ENCODE measurements around the gene ARTN.
A peak's percentile ranks its signal among the peaks of the same experiment; 100 is the strongest.

The ARTN gene

DNA sequence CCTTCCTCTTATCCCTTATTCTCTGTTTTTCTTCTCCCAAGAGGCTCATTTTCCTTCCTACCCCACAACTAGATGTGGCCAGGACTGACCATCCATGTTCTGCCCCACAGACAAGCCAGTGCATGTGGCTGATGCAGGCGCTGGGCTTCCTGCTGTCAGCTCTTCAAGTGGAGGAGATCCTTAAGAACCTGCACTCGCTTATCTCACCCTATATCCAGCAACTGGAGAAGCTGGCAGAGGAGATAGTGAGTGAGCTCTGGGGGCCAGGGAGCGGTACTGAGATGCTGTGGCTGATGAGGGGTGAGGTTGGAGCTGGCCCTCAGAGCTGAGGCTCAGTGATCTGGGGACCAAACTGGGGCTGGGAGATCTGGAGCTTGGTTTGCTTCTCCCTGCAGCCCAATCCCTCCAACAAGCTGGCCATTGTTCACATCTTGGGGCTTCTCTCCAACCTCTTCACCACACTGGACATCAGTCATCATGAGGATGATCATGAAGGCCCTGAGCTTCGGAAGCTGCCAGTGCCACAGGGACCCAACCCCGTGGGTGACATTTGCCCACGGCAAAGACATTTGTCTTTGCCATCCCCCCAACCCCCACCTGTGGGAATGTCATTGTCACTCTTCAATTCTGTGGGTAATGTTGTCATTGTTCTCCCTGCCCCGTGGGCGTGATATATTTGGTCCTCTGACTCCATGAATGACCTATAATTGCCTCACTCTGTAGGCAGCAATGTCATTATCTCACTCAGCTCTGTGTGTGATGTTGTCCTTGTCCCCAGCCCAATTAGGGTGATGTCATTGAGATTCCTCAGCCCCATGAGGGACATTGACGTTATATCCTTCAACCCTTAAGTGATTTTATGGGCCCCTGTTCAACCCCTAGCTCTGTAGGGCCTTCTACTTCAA is 25.0 kb downstream of the ARTN start:
- Histone ChIP-seq H3K9me3 (ENCODE audit: control insufficient read depth in 1 of 2, low read length in 2 of 2) (no peaks in the 10 kb centered on the region), H3K27ac (ENCODE audit: low read depth, low read length) (no peak overlapping the region), H3K9ac (ENCODE audit: low read depth in 1 of 2, low read length in 2 of 2) (no peak overlapping the region), H3K4me3 (ENCODE audit: low read depth in 1 of 2, low read length in 2 of 2) (no peak overlapping the region), H3K36me3 (ENCODE audit: control insufficient read depth in 1 of 2, insufficient read depth in 2 of 2, low read length in 2 of 2) (peaks cover 25 to 62% of the 10 kb centered on the region in 2 donors), H3K4me1 (ENCODE audit: control insufficient read depth in 1 of 2, insufficient read depth in 2 of 2, low read length in 2 of 2) (no peaks in the 10 kb centered on the region), H3K27me3 (ENCODE audit: control insufficient read depth in 1 of 2, insufficient read depth in 2 of 2, low read length in 2 of 2) (no peaks in the 10 kb centered on the region)

- Histone ChIP-seq H3K9me3 (ENCODE audit: control insufficient read depth in 1 of 2, low read length in 2 of 2) (no peaks in the 10 kb centered on the region), H3K4me3 (ENCODE audit: low read depth in 1 of 2, low read length in 2 of 2) (no peak overlapping the region), H3K27ac (ENCODE audit: low read depth, low read length) (no peak overlapping the region), H3K4me1 (ENCODE audit: control insufficient read depth in 1 of 2, insufficient read depth in 2 of 2, low read length in 2 of 2) (no peaks in the 10 kb centered on the region), H3K9ac (ENCODE audit: low read depth in 1 of 2, low read length in 2 of 2) (no peak overlapping the region), H3K36me3 (ENCODE audit: control insufficient read depth in 1 of 2, insufficient read depth in 2 of 2, low read length in 2 of 2) (peaks cover 29 to 70% of the 10 kb centered on the region in 2 donors), H3K27me3 (ENCODE audit: control insufficient read depth in 1 of 2, insufficient read depth in 2 of 2, low read length in 2 of 2) (no peaks in the 10 kb centered on the region)
Measured at GRCh38 chr1:43960798-43961197, 27.2 kb downstream of the ARTN start.

GRCh38 chr1:43961692-43962091 is 28.1 kb downstream of the ARTN start:
- Histone ChIP-seq H3K9ac (ENCODE audit: low read depth in 1 of 2, low read length in 2 of 2) (no peak overlapping the region), H3K36me3 (ENCODE audit: control insufficient read depth in 1 of 2, insufficient read depth in 2 of 2, low read length in 2 of 2) (peaks cover 29 to 67% of the 10 kb centered on the region in 2 donors), H3K4me1 (ENCODE audit: control insufficient read depth in 1 of 2, insufficient read depth in 2 of 2, low read length in 2 of 2) (no peaks in the 10 kb centered on the region)

DNA sequence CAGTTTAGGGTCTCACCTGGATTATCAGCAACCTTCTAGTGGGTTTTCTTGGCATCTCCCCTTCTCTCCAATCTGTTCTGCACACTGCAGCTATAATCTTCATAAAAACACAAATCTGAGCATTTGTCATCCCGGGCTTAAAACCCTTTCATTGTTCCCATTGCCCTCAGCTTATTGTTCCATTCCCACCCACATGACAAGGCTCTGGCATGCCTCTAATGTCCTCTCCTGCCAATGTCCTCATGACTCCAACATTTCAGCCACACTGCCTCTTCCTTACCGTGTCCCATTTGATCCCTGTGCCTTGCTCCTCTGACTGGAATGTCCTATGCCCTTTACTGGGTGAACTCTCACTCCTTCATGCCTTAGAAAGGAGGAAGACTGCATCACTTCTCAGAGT is 28.7 kb downstream of the ARTN start:
- H3K36me3 ChIP-seq (ENCODE audit: control insufficient read depth in 1 of 2, insufficient read depth in 2 of 2, low read length in 2 of 2): peaks cover 27 to 61% of the 10 kb centered on the region in 2 donors
- H3K4me3 ChIP-seq (ENCODE audit: low read depth in 1 of 2, low read length in 2 of 2): no peak overlapping the region
- no peak overlapping the region for H3K9ac ChIP-seq (ENCODE audit: low read depth in 1 of 2, low read length in 2 of 2)
- no peaks in the 10 kb centered on the region for H3K4me1 ChIP-seq (ENCODE audit: control insufficient read depth in 1 of 2, insufficient read depth in 2 of 2, low read length in 2 of 2)
- no peak overlapping the region for H3K27ac ChIP-seq (ENCODE audit: low read depth, low read length)
- H3K9me3 ChIP-seq (ENCODE audit: control insufficient read depth in 1 of 2, low read length in 2 of 2): no peaks in the 10 kb centered on the region
- H3K27me3 ChIP-seq (ENCODE audit: control insufficient read depth in 1 of 2, insufficient read depth in 2 of 2, low read length in 2 of 2): no peaks in the 10 kb centered on the region

More at GRCh38 chr1:43961692-43962091, 28.1 kb downstream of the ARTN start:
- Histone ChIP-seq H3K9me3 (ENCODE audit: control insufficient read depth in 1 of 2, low read length in 2 of 2) (no peaks in the 10 kb centered on the region), H3K27me3 (ENCODE audit: control insufficient read depth in 1 of 2, insufficient read depth in 2 of 2, low read length in 2 of 2) (no peaks in the 10 kb centered on the region), H3K4me3 (ENCODE audit: low read depth in 1 of 2, low read length in 2 of 2) (no peak overlapping the region), H3K27ac (ENCODE audit: low read depth, low read length) (no peak overlapping the region)

DNA sequence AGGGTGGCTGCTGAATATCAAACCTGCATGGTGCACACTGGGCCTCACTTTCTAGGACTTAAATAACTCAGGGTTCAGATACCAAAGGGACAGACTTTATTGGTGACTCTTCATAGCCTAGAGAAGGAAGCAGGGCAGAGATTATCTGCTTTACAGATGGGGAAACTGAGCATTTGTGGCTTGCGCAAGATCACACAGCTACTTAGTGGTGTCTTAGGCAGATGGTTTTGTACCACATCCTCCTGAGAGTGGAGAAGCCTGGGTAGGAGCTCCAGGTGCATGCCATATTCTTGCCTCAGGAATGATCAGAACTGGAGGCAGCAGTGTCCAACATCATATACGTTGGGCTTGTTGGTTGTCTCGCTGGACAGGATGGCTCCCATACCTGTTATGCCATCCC is 29.4 kb downstream of the ARTN start:
- peaks cover 25 to 58% of the 10 kb centered on the region in 2 donors for H3K36me3 ChIP-seq (ENCODE audit: control insufficient read depth in 1 of 2, insufficient read depth in 2 of 2, low read length in 2 of 2)
- no peak overlapping the region for H3K27ac ChIP-seq (ENCODE audit: low read depth, low read length)
- H3K9ac ChIP-seq (ENCODE audit: low read depth in 1 of 2, low read length in 2 of 2): no peak overlapping the region
- no peaks in the 10 kb centered on the region for H3K9me3 ChIP-seq (ENCODE audit: control insufficient read depth in 1 of 2, low read length in 2 of 2)
- H3K27me3 ChIP-seq (ENCODE audit: control insufficient read depth in 1 of 2, insufficient read depth in 2 of 2, low read length in 2 of 2): no peaks in the 10 kb centered on the region
- H3K4me3 ChIP-seq (ENCODE audit: low read depth in 1 of 2, low read length in 2 of 2): no peak overlapping the region
- H3K4me1 ChIP-seq (ENCODE audit: control insufficient read depth in 1 of 2, insufficient read depth in 2 of 2, low read length in 2 of 2): no peaks in the 10 kb centered on the region

- H3K27me3 ChIP-seq (ENCODE audit: control insufficient read depth in 1 of 2, insufficient read depth in 2 of 2, low read length in 2 of 2): no peaks in the 10 kb centered on the region
- H3K4me3 ChIP-seq (ENCODE audit: low read depth in 1 of 2, low read length in 2 of 2): no peak overlapping the region
- H3K27ac ChIP-seq (ENCODE audit: low read depth, low read length): no peak overlapping the region
- no peak overlapping the region for H3K9ac ChIP-seq (ENCODE audit: low read depth in 1 of 2, low read length in 2 of 2)
- peaks cover 22 to 49% of the 10 kb centered on the region in 2 donors for H3K36me3 ChIP-seq (ENCODE audit: control insufficient read depth in 1 of 2, insufficient read depth in 2 of 2, low read length in 2 of 2)
- H3K9me3 ChIP-seq (ENCODE audit: control insufficient read depth in 1 of 2, low read length in 2 of 2): no peaks in the 10 kb centered on the region
- H3K4me1 ChIP-seq (ENCODE audit: control insufficient read depth in 1 of 2, insufficient read depth in 2 of 2, low read length in 2 of 2): no peaks in the 10 kb centered on the region
Measured at GRCh38 chr1:43963890-43964289, 30.3 kb downstream of the ARTN start.

GRCh38 chr1:43965316-43965715 is 31.7 kb downstream of the ARTN start:
- Histone ChIP-seq H3K36me3 (ENCODE audit: control insufficient read depth in 1 of 2, insufficient read depth in 2 of 2, low read length in 2 of 2) (peaks cover 15 to 37% of the 10 kb centered on the region in 2 donors), H3K9me3 (ENCODE audit: control insufficient read depth in 1 of 2, low read length in 2 of 2) (no peaks in the 10 kb centered on the region), H3K27me3 (ENCODE audit: control insufficient read depth in 1 of 2, insufficient read depth in 2 of 2, low read length in 2 of 2) (no peaks in the 10 kb centered on the region), H3K9ac (ENCODE audit: low read depth in 1 of 2, low read length in 2 of 2) (no peak overlapping the region), H3K4me1 (ENCODE audit: control insufficient read depth in 1 of 2, insufficient read depth in 2 of 2, low read length in 2 of 2) (peaks cover 2 to 7% of the 10 kb centered on the region in 2 donors), H3K4me3 (ENCODE audit: low read depth in 1 of 2, low read length in 2 of 2) (no peak overlapping the region), H3K27ac (ENCODE audit: low read depth, low read length) (no peak overlapping the region)

- no peaks in the 10 kb centered on the region for H3K9me3 ChIP-seq (ENCODE audit: control insufficient read depth in 1 of 2, low read length in 2 of 2)
- H3K36me3 ChIP-seq (ENCODE audit: control insufficient read depth in 1 of 2, insufficient read depth in 2 of 2, low read length in 2 of 2): peaks cover 8 to 33% of the 10 kb centered on the region in 2 donors
- no peak overlapping the region for H3K4me3 ChIP-seq (ENCODE audit: low read depth in 1 of 2, low read length in 2 of 2)
- no peak overlapping the region for H3K9ac ChIP-seq (ENCODE audit: low read depth in 1 of 2, low read length in 2 of 2)
- H3K27ac ChIP-seq (ENCODE audit: low read depth, low read length): no peak overlapping the region
- no peaks in the 10 kb centered on the region for H3K27me3 ChIP-seq (ENCODE audit: control insufficient read depth in 1 of 2, insufficient read depth in 2 of 2, low read length in 2 of 2)
- H3K4me1 ChIP-seq (ENCODE audit: control insufficient read depth in 1 of 2, insufficient read depth in 2 of 2, low read length in 2 of 2): peaks cover 10 to 19% of the 10 kb centered on the region in 2 donors
Measured at GRCh38 chr1:43968348-43968948, 34.8 kb downstream of the ARTN start.

DNA sequence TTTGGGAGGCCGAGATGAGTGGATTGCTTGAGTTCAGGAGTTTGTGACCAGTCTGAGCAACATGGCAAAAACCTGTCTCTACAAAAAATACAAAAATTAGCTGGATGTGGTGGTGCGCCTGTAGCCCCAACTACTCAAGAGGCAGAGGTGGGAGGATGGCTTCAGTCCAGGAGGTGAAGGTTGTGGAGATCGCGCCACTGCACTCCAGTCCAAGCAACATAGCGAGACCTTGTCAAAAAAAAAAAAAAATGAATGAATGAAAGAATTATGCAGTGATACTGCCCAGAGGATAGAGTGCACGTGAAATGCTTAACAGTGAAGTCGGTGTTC is 35.8 kb downstream of the ARTN start:
- peaks cover 18 to 27% of the 10 kb centered on the region in 2 donors for H3K4me1 ChIP-seq (ENCODE audit: control insufficient read depth in 1 of 2, insufficient read depth in 2 of 2, low read length in 2 of 2)
- peak overlapping the region; percentile 96 to 99 for H3K4me3 ChIP-seq (ENCODE audit: low read depth in 1 of 2, low read length in 2 of 2)
- H3K27me3 ChIP-seq (ENCODE audit: control insufficient read depth in 1 of 2, insufficient read depth in 2 of 2, low read length in 2 of 2): no peaks in the 10 kb centered on the region
- H3K9ac ChIP-seq (ENCODE audit: low read depth in 1 of 2, low read length in 2 of 2): no peak overlapping the region
- no peaks in the 10 kb centered on the region for H3K9me3 ChIP-seq (ENCODE audit: control insufficient read depth in 1 of 2, low read length in 2 of 2)
- peaks cover 8 to 28% of the 10 kb centered on the region in 2 donors for H3K36me3 ChIP-seq (ENCODE audit: control insufficient read depth in 1 of 2, insufficient read depth in 2 of 2, low read length in 2 of 2)
- no peak overlapping the region for H3K27ac ChIP-seq (ENCODE audit: low read depth, low read length)

DNA sequence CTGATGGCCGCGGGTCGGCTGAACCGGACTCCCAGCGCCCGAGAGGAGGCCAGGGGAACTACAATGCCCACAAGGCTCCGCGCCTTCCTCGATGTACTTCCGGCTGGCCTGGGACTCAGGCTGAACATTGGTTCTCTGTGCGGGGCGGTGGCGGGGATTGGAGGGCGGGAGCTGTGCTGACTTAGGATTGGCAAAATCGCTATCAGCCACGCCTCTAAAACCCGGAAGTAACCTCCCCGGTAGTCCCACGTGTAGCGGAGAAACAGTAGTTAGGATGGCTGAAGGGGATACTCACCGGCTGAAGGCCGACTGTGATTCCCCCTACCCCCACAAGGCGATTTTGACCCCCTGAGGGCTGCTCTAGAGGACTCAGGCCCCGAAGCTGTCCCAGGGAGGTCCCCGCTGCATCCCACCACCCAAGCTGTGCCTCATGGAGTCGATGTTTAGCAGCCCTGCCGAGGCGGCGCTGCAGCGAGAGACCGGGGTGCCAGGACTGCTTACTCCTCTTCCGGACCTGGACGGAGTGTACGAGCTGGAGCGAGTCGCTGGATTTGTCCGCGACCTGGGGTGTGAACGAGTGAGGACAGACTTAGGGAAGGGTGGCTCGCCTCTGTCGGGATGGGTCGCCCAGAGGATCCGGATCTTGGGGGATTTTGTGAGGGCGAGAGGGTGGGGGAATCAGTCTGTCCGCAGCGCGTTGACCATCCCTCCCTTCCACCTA is 36.3 kb downstream of the ARTN start, which contains the start of gene DPH2:
Gene DPH2, plus strand, starts transcription at position 265 of the 721 bp plus-strand sequence. Its CDS starts 166 bp downstream, at position 431.
- peak within 1 kb of the TSS; percentile 96 to 99 for H3K4me3 ChIP-seq (ENCODE audit: low read depth in 1 of 2, low read length in 2 of 2)
- no peaks in the 10 kb centered on the region for H3K27me3 ChIP-seq (ENCODE audit: control insufficient read depth in 1 of 2, insufficient read depth in 2 of 2, low read length in 2 of 2)
- no peak within 1 kb of the TSS for H3K27ac ChIP-seq (ENCODE audit: low read depth, low read length)
- H3K9ac ChIP-seq (ENCODE audit: low read depth in 1 of 2, low read length in 2 of 2): peak within 1 kb of the TSS; percentile 51 to 79
- H3K4me1 ChIP-seq (ENCODE audit: control insufficient read depth in 1 of 2, insufficient read depth in 2 of 2, low read length in 2 of 2): peaks cover 18 to 27% of the 10 kb centered on the region in 2 donors
- H3K9me3 ChIP-seq (ENCODE audit: control insufficient read depth in 1 of 2, low read length in 2 of 2): no peaks in the 10 kb centered on the region
- H3K36me3 ChIP-seq (ENCODE audit: control insufficient read depth in 1 of 2, insufficient read depth in 2 of 2, low read length in 2 of 2): peaks cover 4 to 23% of the 10 kb centered on the region in 2 donors
